Measurements from ENCODE around the gene SPACA5B.
A peak's percentile ranks its signal among the peaks of the same experiment; 100 is the strongest.
"Not testable (repeated sequence)": the region's sequence is repeated elsewhere in the genome, so short reads cannot be mapped to it uniquely, and the experiment has no call there.

SPACA5B gene

GRCh38 chrX:48130326-48130725, at the start of gene SPACA5B:
Gene SPACA5B (plus strand): TSS chrX:48130626. CDS start chrX:48130688, 62 bp downstream.
- DNase-seq; intact Hi-C loops (cut with DNase I): not testable (repeated sequence)

GRCh38 chrX:48083212-48083611, 47.2 kb upstream of the SPACA5B start:
- DNase-seq: peak in 4 of 10 donors; percentile 17 to 30 (median 28)
- intact Hi-C loops (cut with DNase I): no loop called here

GRCh38 chrX:48083706-48084105, 46.7 kb upstream of the SPACA5B start:
- DNase-seq: no peak
- intact Hi-C loops (cut with DNase I): no loop called here

GRCh38 chrX:48086082-48086481, 44.3 kb upstream of the SPACA5B start:
- no peak for DNase-seq
- intact Hi-C loops (cut with DNase I): no loop called here

- intact Hi-C loops (cut with DNase I): no loop called here
- DNase-seq: no peak
Observed at GRCh38 chrX:48090123-48090522, 40.3 kb upstream of the SPACA5B start.

GRCh38 chrX:48092558-48092957, 37.9 kb upstream of the SPACA5B start:
- DNase-seq; intact Hi-C loops (cut with DNase I): not testable (repeated sequence)

GRCh38 chrX:48101443-48101842, 29.0 kb upstream of the SPACA5B start:
- intact Hi-C loops (cut with DNase I): no loop called here
- DNase-seq: no peak

- intact Hi-C loops (cut with DNase I): no loop called here
- DNase-seq: no peak
Observed at GRCh38 chrX:48102874-48103374, 27.5 kb upstream of the SPACA5B start.

- no peak for DNase-seq
- intact Hi-C loops (cut with DNase I): no loop called here
Observed at GRCh38 chrX:48107717-48108116, 22.7 kb upstream of the SPACA5B start.

GRCh38 chrX:48125286-48125685, 5.1 kb upstream of the SPACA5B start:
- DNase-seq; intact Hi-C loops (cut with DNase I): not testable (repeated sequence)

- not testable (repeated sequence) for DNase-seq
Observed at GRCh38 chrX:48132308-48132844, 1.9 kb downstream of the SPACA5B start.

GRCh38 chrX:48139076-48139475, 8.7 kb downstream of the SPACA5B start:
- intact Hi-C loops (cut with DNase I); DNase-seq: not testable (repeated sequence)

More at GRCh38 chrX:48132308-48132844, 1.9 kb downstream of the SPACA5B start:
- intact Hi-C loops (cut with DNase I): not testable (repeated sequence)

- intact Hi-C loops (cut with DNase I); DNase-seq: not testable (repeated sequence)
Observed at GRCh38 chrX:48141810-48142508, 11.5 kb downstream of the SPACA5B start.

- intact Hi-C loops (cut with DNase I); DNase-seq: not testable (repeated sequence)
Observed at GRCh38 chrX:48142697-48143096, 12.3 kb downstream of the SPACA5B start.

GRCh38 chrX:48153769-48154168, 23.3 kb downstream of the SPACA5B start:
- intact Hi-C loops (cut with DNase I): no loop called here
- DNase-seq: no peak

GRCh38 chrX:48154796-48155195, 24.4 kb downstream of the SPACA5B start:
- intact Hi-C loops (cut with DNase I): no loop called here
- no peak for DNase-seq

GRCh38 chrX:48156014-48156413, 25.6 kb downstream of the SPACA5B start:
- intact Hi-C loops (cut with DNase I): no loop called here
- no peak for DNase-seq

- intact Hi-C loops (cut with DNase I): no loop called here
- DNase-seq: no peak
Observed at GRCh38 chrX:48165241-48165640, 34.8 kb downstream of the SPACA5B start.

- intact Hi-C loops (cut with DNase I); DNase-seq: not testable (repeated sequence)
Observed at GRCh38 chrX:48166322-48166721, 35.9 kb downstream of the SPACA5B start.

GRCh38 chrX:48179691-48180090, 49.3 kb downstream of the SPACA5B start:
- intact Hi-C loops (cut with DNase I): no loop called here

GRCh38 chrX:48180811-48181210, 50.4 kb downstream of the SPACA5B start:
- no peak for DNase-seq

More at GRCh38 chrX:48179691-48180090, 49.3 kb downstream of the SPACA5B start:
- no peak for DNase-seq

GRCh38 chrX:48181882-48182281, 51.5 kb downstream of the SPACA5B start:
- intact Hi-C loops (cut with DNase I); DNase-seq: not testable (repeated sequence)

More at GRCh38 chrX:48180811-48181210, 50.4 kb downstream of the SPACA5B start:
- intact Hi-C loops (cut with DNase I): no loop called here

Data from posterior cingulate gyrus (tissue), 11 donors.